Fibroblast of skin of abdomen (primary cell): ENCODE results near the gene FALEC.
"Not testable (repeated sequence)": the region's sequence is repeated elsewhere in the genome, so short reads cannot be mapped to it uniquely, and the experiment has no call there.

Source experiments
- DNase-seq: peaks from one replicate; pipeline ENCODE4 v3.0.0-alpha.2; 2013

The FALEC gene

GRCh38 chr1:150560576-150561253 is 45.2 kb downstream of the FALEC start:
- DNase-seq, result no peak

- DNase-seq, result peak; percentile 99
Measured at GRCh38 chr1:150561254-150561973, 45.9 kb downstream of the FALEC start.

DNA sequence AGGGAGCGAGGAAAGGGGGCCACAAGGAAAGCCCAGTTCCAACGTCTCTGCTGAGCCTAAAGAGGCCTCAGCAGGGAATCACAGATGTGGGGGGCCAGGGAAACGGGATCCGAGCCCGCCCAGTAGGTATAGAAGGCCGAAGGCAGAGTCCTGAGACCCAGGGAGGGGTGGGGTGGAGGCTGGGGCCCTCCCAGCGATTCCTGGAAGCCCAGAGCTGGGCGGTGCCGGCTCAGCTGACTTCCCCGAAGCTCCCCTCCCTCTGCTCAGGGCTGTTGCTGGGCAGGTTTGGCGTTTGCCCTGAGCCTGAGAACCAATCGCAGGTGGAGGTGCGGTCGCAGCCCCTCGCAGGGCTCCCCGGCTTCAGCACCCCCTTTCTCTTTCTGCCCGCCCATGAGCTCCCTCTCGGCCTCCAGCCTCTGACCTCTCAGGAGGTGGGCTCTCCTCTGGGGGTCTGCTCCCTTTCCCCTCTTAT is 46.5 kb downstream of the FALEC start:
- peak; percentile 94 for DNase-seq

DNA sequence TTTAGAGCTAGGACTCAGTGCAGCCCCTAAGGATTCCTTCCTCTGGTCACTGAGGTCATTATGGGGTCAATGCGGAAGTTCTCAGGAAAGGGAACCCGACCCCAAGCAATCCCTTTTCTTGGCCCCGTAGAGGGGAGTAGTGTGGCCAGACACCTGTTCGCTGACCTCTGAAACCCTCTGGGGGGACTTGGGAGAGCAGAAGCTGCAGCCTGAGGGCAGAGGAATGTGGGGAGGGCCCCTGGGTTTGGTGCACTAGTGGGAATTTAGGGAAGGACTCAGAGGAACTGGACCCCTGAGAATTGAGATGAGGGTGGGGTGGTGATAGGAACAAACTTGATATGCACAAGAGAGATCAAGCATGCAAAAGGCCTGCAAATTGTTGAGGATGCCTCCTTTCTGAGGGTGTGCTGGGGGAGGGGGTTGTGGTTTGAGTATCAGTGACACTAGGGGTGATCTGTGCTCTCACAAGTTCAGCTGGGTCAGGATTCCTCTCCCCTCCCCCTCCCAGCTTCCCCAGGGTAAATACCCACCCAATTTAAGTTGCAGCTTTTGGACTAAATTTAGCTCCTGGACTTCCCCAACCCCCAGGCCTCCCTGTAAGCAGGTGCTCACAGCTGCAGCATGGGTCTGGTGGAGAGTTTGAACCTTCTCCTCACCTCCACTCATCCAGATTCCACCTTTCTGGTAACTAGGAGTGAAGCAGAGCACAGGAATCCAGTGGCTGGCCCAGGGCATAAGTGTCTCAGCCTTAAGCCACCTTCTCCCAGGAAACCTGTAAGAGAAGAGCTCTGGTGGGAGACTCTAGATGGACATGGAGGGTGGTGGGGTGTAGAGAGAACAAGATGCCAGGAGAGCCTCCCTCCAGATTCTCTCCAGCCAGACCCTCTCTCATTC is 47.1 kb downstream of the FALEC start:
- no peak for DNase-seq

- DNase-seq, result no peak
Measured at GRCh38 chr1:150563340-150564038, 47.9 kb downstream of the FALEC start.

GRCh38 chr1:150564051-150564991 is 48.8 kb downstream of the FALEC start:
- DNase-seq, result peak; percentile 54

DNA sequence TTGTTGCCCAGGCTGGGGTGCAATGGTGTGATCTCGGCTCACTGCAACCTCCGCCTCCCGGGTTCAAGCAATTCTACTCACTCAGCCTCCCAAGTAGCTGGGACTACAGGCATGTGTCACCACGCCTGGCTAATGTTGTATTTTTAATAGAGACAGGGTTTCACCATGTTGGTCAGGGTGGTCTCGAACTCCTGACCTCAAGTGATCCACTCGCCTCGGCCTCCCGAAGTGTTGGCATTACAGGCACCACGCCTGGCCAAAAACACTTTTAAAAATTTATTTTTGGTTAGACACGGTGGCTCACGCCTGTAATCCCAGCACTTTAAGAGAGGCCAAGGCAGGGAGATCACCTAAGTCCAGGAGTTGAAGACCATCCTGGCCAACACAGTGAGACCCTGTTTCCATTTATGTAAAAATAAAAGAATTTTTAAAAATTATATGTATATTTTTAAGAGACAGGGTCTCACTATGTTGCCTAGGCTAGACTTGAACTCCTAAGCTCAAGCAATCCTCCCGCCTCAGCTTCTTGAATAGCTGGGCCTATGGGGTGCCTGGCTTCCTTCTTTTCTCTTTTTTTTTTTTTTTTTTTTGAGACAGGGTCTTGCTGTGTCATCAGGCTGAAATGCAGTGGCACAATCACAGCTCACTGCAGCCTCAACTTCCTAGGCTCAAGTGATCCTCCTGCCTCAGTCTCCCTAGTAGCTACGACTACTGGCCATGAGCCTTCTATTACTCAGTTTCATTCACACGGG is 49.9 kb downstream of the FALEC start:
- not testable (repeated sequence) for DNase-seq

DNA sequence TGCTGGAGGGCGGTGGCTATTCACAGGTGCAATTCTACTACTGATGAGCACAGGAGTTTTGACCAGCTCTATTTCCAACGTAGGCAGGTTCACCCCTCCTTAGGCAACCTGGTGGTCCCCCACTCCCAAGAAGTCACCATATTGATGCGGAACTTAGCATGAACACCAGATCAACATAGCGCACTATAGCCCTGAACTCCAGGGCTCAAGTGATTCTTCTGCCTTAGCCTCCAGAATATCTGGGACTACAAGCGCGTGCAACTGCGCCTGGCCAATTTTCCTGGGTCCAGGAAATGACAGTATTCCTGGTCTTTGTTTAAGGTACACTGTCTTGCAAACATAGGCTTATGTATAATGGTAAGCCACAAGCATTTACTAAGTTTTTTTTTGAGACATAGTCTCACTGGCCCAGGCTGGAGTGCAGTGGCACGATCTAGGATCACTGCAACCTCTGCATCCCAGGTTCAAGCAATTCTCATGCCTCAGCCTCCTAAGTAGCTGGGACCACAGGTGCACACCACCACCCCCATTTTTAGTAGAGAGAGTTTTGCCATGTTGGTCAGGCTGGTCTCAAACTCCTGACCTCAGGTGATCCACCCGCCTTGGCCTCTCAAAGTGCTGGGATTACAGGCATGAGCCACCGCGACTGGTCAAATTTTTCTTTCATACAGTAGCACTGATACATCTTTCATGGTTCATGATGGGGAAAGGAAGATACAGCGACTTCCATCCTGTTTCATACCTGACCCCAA is 51.2 kb downstream of the FALEC start:
- no peak for DNase-seq

GRCh38 chr1:150567341-150567716 is 51.8 kb downstream of the FALEC start:
- DNase-seq, result no peak

- DNase-seq, result peak; percentile 94
Measured at GRCh38 chr1:150567717-150568593, 52.4 kb downstream of the FALEC start.

- DNase-seq, result no peak
Measured at GRCh38 chr1:150568594-150568966, 53.0 kb downstream of the FALEC start.

DNA sequence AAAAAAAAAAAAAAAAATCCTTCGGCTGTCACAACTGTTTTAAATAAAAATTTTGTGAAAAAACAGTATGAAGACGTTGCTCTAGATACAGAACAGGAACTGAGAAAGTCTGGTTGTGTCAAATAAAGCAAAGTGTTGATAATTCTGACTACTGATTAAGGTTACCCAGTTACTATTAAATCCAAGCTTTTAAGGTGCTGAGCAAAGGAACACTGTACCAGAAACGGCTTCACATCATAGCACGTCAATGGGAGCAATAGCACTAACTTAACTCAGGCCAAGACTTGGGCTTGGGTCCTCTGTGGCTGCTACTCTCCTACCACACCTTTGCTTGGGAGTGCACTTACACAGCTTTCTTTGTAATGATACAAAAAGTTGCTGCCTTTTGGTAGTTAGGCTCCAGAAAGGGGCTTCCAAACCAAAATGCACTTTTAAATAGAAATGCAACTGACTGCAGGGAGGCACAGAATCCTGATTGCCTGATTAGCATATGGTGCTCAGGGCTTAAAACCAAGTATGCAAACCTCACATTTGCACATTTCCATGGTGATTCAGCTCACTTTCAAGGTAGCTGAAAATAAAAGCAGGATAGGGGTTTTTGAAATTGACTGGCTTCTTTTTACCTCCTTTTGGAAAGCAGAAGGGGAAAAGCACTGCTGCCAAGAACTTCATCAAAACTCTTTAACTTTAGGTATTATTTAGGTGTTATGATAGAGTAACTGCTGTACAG is 57.5 kb downstream of the FALEC start:
- no peak for DNase-seq

DNA sequence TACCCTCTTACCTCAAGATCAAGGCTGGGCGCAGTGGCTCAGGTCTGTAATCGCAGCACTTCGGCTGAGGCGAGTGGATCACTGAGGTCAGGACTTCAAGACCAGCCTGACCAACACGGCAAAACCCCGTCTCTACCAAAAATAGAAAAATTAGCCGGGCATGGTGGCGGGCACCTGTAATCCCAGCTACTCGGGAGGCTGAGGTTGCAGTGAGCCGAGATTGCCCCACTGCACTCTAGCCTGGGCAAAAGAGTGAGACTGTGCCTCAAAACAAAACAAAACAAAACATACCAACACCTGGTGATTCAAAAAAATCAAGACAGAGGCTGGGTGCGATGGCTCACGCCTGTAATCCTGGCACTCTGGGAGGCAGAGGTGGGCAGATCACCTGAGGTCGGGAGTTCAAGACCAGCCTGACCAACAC is 58.1 kb downstream of the FALEC start:
- not testable (repeated sequence) for DNase-seq

GRCh38 chr1:150574260-150575071 is 58.9 kb downstream of the FALEC start:
- DNase-seq, result no peak

DNA sequence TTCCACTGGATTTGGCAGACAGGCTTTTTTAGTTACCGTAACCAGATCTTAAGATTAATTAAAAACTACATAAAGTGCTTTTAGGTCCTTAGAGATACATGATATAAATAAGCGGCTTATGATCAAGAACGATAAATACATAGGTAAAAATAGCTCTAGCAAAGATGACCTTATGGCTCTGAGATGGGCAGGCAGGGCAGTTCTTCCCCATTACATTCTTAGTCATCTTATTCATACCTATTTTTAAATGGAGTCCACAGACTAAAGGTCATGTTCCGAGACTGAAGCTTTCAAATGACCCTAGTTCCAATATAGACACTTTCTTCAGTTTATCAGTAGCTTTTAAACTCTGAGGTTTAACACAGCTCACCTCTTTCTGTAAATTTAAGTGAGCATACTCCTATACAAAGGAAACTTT is 59.5 kb downstream of the FALEC start:
- no peak for DNase-seq

GRCh38 chr1:150575518-150576366 is 60.2 kb downstream of the FALEC start:
- no peak for DNase-seq
